HepG2 (cell line): ENCODE results near the gene NKIRAS1. TPM values are rescaled to one million over a fixed set of nuclear protein-coding genes. Genes with fewer than 3 reads are reported as not detected.

Source experiments
- GTF3A ChIP-seq: sonication (generic); formaldehyde crosslinking; conservative IDR thresholded peaks from 2 replicates; pipeline ENCODE4 v1.4.0; 2020; ENCODE audit warnings: mild to moderate bottlenecking, missing genetic modification reagents
- JUN ChIP-seq: sonication (generic); formaldehyde crosslinking; IDR thresholded peaks from 2 replicates; pipeline ENCODE4 v1.4.0; 2020; ENCODE audit warnings: mild to moderate bottlenecking, missing genetic modification reagents
- JUND ChIP-seq: sonication (generic); formaldehyde crosslinking; IDR thresholded peaks from 2 replicates; pipeline ENCODE4 v1.8.0; 2022; ENCODE audit warnings: mild to moderate bottlenecking, missing genetic modification reagents
- NKX3-1 ChIP-seq: sonication (generic); formaldehyde crosslinking; IDR thresholded peaks from 2 replicates; pipeline ENCODE4 v1.5.0; 2020; ENCODE audit warnings: missing genetic modification reagents
- RARG ChIP-seq: sonication (generic); formaldehyde crosslinking; IDR thresholded peaks from 2 replicates; pipeline ENCODE4 v1.4.0; 2020; ENCODE audit warnings: low read depth, mild to moderate bottlenecking, missing genetic modification reagents
- SSRP1 ChIP-seq: IDR thresholded peaks from 2 replicates; pipeline ENCODE4 v1.6.1; 2016; ENCODE audit warnings: control low read depth
- TMF1 ChIP-seq: sonication (generic); formaldehyde crosslinking; IDR thresholded peaks from 2 replicates; pipeline ENCODE4 v1.8.1; 2022; ENCODE audit warnings: low read depth, missing genetic modification reagents
- TP53 ChIP-seq: sonication (generic); formaldehyde crosslinking; conservative IDR thresholded peaks from 2 replicates; pipeline ENCODE4 v1.4.0; 2020; ENCODE audit warnings: missing genetic modification reagents
- ZFP36L1 ChIP-seq: sonication (generic); formaldehyde crosslinking; IDR thresholded peaks from 2 replicates; pipeline ENCODE4 v1.8.0; 2022; ENCODE audit warnings: mild to moderate bottlenecking, missing genetic modification reagents, moderate library complexity
- ZNF207 ChIP-seq: fragments of 450-650 bp; IDR thresholded peaks from 2 replicates; pipeline ENCODE4 v1.6.1; 2016; ENCODE audit warnings: antibody characterized with exemption, borderline replicate concordance
- ZNF367 ChIP-seq: sonication (generic); formaldehyde crosslinking; IDR thresholded peaks from 2 replicates; pipeline ENCODE4 v1.4.0; 2020; ENCODE audit warnings: missing genetic modification reagents, borderline replicate concordance
- ZNF501 ChIP-seq: sonication (generic); formaldehyde crosslinking; IDR thresholded peaks from 2 replicates; pipeline ENCODE4 v1.5.1; 2020; ENCODE audit warnings: mild to moderate bottlenecking, moderate library complexity, missing genetic modification reagents
- polyA plus RNA-seq, 8 experiments: library from polyadenylated mRNA; depleted of rRNA in 3 of 8; stranded (reverse) in 7 of 8; unstranded in 1 of 8; fragments of >200 nt; fragmentation: Illumina TruSeq in 4 of 8; extraction: Trizol in 4 of 8; gene quantifications; 2 replicates each; pipeline versions ENCODE4 v1.2.1 to v1.2.3, GENCODE V29; 2011 to 2016; ENCODE audit warnings: low read depth in 4 of 8, missing spikeins in 1 of 8, mixed read lengths in 1 of 8; ENCODE audit not compliant: insufficient read depth in 1 of 8
- total RNA-seq, 5 experiments: library from RNA; depleted of rRNA; stranded (reverse); fragments of >200 nt; fragmentation: Illumina TruSeq; extraction: Trizol; gene quantifications; 2 replicates each; pipeline ENCODE4 v1.2.3, GENCODE V29; 2016; ENCODE audit warnings: low read depth in 1 of 5
- TF ChIP-seq, protein P1 (sequence below): sonication (generic); formaldehyde crosslinking; IDR thresholded peaks from 2 replicates; pipeline ENCODE4 v1.4.0; 2020; ENCODE audit warnings: missing genetic modification reagents
- TF ChIP-seq, protein P2 (sequence below): sonication (generic); formaldehyde crosslinking; conservative IDR thresholded peaks from 2 replicates; pipeline ENCODE4 v1.4.0; 2020; ENCODE audit warnings: missing genetic modification reagents
- TF ChIP-seq, protein P3 (sequence below), 2 experiments: sonication (generic) in 1 of 2; formaldehyde crosslinking in 1 of 2; IDR thresholded peaks; 2 replicates each; pipeline versions ENCODE4 v1.4.0 to v1.6.1; 2018 to 2020; ENCODE audit warnings: missing genetic modification reagents in 2 of 2, borderline replicate concordance in 1 of 2, low read depth in 1 of 2, mild to moderate bottlenecking in 1 of 2, missing biosample characterization in 1 of 2
- TF ChIP-seq, protein P4 (sequence below): sonication (generic); formaldehyde crosslinking; IDR thresholded peaks from 2 replicates; pipeline ENCODE4 v1.4.0; 2020; ENCODE audit warnings: low read depth, mild to moderate bottlenecking, missing genetic modification reagents
- TF ChIP-seq, protein P5 (sequence below): IDR thresholded peaks from 2 replicates; pipeline ENCODE4 v1.6.1; 2012; ENCODE audit warnings: inconsistent platforms
- TF ChIP-seq, protein P6 (sequence below): sonication (generic); formaldehyde crosslinking; IDR thresholded peaks from 2 replicates; pipeline ENCODE4 v1.5.0; 2020; ENCODE audit warnings: missing genetic modification reagents

Gene NKIRAS1
- total and polyA plus RNA-seq, 2 of the 13 experiments (the other 11 are each of a cell fraction or from before 2014, with no cell fraction given) = 4.3 to 8.0 TPM

DNA sequence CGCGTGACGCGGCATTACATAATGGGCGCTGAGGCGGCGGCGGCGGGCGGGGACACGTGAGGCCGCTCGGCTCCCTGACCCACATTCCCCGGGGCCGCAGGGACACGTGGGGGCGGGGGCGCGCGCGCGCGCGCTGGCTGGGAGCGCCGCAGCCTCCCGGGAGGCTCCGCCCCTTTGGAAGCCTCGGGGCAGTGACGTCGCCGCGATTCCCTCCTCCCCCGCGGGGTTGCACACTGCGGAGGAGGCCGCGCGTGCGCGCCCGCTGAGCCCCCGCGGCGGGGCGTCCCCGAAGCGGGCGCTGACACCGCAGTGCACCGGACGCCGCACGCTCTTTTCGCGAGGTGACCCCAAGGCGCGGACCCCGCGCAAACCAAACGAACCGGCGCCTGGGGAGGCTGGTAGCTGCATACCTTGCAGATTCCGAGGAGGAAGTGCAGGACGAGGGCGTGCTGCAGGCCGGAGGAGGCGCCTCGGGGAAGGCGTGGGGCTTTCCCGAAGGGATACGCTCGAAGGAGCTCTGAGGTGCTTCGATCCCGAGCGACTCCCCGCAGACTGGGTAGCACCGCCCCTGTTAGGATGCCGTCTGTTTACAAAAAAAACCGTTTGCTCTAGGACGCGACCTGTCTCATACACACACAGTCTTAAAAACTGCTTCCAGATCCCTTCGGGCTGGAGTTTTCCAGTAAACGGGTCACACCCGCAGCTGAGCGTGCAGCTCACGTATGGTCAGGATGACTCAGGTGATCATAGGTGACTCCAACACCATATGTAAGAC is 29.3 kb upstream of the NKIRAS1 start (continued):
- no peak for TF ChIP-seq NKX3-1 (CRISPR knock-in tag)
- TF ChIP-seq, protein P1, sequence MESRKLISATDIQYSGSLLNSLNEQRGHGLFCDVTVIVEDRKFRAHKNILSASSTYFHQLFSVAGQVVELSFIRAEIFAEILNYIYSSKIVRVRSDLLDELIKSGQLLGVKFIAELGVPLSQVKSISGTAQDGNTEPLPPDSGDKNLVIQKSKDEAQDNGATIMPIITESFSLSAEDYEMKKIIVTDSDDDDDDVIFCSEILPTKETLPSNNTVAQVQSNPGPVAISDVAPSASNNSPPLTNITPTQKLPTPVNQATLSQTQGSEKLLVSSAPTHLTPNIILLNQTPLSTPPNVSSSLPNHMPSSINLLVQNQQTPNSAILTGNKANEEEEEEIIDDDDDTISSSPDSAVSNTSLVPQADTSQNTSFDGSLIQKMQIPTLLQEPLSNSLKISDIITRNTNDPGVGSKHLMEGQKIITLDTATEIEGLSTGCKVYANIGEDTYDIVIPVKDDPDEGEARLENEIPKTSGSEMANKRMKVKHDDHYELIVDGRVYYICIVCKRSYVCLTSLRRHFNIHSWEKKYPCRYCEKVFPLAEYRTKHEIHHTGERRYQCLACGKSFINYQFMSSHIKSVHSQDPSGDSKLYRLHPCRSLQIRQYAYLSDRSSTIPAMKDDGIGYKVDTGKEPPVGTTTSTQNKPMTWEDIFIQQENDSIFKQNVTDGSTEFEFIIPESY = no peak
- no peak for TF ChIP-seq ZNF367 (CRISPR knock-in tag)
- TF ChIP-seq, protein P2, sequence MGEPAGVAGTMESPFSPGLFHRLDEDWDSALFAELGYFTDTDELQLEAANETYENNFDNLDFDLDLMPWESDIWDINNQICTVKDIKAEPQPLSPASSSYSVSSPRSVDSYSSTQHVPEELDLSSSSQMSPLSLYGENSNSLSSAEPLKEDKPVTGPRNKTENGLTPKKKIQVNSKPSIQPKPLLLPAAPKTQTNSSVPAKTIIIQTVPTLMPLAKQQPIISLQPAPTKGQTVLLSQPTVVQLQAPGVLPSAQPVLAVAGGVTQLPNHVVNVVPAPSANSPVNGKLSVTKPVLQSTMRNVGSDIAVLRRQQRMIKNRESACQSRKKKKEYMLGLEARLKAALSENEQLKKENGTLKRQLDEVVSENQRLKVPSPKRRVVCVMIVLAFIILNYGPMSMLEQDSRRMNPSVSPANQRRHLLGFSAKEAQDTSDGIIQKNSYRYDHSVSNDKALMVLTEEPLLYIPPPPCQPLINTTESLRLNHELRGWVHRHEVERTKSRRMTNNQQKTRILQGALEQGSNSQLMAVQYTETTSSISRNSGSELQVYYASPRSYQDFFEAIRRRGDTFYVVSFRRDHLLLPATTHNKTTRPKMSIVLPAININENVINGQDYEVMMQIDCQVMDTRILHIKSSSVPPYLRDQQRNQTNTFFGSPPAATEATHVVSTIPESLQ = no peak
- no peak for TF ChIP-seq ZNF207
- peak; percentile 64; the same call in 1 of the 2 replicates for TF ChIP-seq JUN
- no peak; the same call in 1 of the 2 replicates for TF ChIP-seq JUND (CRISPR knock-in tag)
- TF ChIP-seq TP53 (CRISPR knock-in tag) = no peak; the same call in 1 of the 2 replicates
- TF ChIP-seq RARG (CRISPR knock-in tag) = no peak
- TF ChIP-seq, protein P3, sequence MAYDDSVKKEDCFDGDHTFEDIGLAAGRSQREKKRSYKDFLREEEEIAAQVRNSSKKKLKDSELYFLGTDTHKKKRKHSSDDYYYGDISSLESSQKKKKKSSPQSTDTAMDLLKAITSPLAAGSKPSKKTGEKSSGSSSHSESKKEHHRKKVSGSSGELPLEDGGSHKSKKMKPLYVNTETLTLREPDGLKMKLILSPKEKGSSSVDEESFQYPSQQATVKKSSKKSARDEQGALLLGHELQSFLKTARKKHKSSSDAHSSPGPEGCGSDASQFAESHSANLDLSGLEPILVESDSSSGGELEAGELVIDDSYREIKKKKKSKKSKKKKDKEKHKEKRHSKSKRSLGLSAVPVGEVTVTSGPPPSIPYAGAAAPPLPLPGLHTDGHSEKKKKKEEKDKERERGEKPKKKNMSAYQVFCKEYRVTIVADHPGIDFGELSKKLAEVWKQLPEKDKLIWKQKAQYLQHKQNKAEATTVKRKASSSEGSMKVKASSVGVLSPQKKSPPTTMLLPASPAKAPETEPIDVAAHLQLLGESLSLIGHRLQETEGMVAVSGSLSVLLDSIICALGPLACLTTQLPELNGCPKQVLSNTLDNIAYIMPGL (CRISPR knock-in tag; IDR thresholded peaks at IDR 0.05; ENCODE audit: borderline replicate concordance in 1 of 2, low read depth in 1 of 2) = peak in 1 of 2 experiments; percentile 72; a peak in 3 of 4 replicates
- no peak for TF ChIP-seq SSRP1 (CRISPR knock-in tag)
- TF ChIP-seq, protein P4, sequence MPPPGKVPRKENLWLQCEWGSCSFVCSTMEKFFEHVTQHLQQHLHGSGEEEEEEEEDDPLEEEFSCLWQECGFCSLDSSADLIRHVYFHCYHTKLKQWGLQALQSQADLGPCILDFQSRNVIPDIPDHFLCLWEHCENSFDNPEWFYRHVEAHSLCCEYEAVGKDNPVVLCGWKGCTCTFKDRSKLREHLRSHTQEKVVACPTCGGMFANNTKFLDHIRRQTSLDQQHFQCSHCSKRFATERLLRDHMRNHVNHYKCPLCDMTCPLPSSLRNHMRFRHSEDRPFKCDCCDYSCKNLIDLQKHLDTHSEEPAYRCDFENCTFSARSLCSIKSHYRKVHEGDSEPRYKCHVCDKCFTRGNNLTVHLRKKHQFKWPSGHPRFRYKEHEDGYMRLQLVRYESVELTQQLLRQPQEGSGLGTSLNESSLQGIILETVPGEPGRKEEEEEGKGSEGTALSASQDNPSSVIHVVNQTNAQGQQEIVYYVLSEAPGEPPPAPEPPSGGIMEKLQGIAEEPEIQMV (CRISPR knock-in tag) = peak; percentile 88
- TF ChIP-seq TMF1 (CRISPR knock-in tag) = peak; percentile 63; the same call in 1 of the 2 replicates
- TF ChIP-seq, protein P5, sequence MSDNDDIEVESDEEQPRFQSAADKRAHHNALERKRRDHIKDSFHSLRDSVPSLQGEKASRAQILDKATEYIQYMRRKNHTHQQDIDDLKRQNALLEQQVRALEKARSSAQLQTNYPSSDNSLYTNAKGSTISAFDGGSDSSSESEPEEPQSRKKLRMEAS = peak; percentile 98
- TF ChIP-seq GTF3A (CRISPR knock-in tag) = no peak
- peak; percentile 34; the same call in 1 of the 2 replicates for TF ChIP-seq ZFP36L1 (CRISPR knock-in tag)
- TF ChIP-seq ZNF501 (CRISPR knock-in tag) = peak; percentile 89
- TF ChIP-seq, protein P6, sequence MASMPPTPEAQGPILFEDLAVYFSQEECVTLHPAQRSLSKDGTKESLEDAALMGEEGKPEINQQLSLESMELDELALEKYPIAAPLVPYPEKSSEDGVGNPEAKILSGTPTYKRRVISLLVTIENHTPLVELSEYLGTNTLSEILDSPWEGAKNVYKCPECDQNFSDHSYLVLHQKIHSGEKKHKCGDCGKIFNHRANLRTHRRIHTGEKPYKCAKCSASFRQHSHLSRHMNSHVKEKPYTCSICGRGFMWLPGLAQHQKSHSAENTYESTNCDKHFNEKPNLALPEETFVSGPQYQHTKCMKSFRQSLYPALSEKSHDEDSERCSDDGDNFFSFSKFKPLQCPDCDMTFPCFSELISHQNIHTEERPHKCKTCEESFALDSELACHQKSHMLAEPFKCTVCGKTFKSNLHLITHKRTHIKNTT = no peak
